ENCODE results near the gene MRPL38.

Gene MRPL38

GRCh38 chr17:75925912-75926311, 21.2 kb upstream of the MRPL38 start:
- no peak for FAIRE-seq
- no peak for TF ChIP-seq POLR2A (IDR thresholded peaks at IDR 0.05; ENCODE audit: low read depth, low read length)
- DNase-seq (ENCODE audit: insufficient read length, low spot score): no peak

GRCh38 chr17:75925103-75925502, 20.4 kb upstream of the MRPL38 start:
- no peak for DNase-seq (ENCODE audit: insufficient read length, low spot score)
- no peak for TF ChIP-seq POLR2A (IDR thresholded peaks at IDR 0.05; ENCODE audit: low read depth, low read length)
- FAIRE-seq: no peak

- DNase-seq (ENCODE audit: insufficient read length, low spot score): no peak
- TF ChIP-seq POLR2A (IDR thresholded peaks at IDR 0.05; ENCODE audit: low read depth, low read length): no peak
- FAIRE-seq: no peak
Measured at GRCh38 chr17:75922963-75923874, 18.5 kb upstream of the MRPL38 start.

GRCh38 chr17:75922173-75922961, 17.7 kb upstream of the MRPL38 start:
- FAIRE-seq (no peak), DNase-seq (ENCODE audit: insufficient read length, low spot score) (no peak)
- TF ChIP-seq POLR2A (IDR thresholded peaks at IDR 0.05; ENCODE audit: low read depth, low read length): no peak

GRCh38 chr17:75921596-75921995, 16.9 kb upstream of the MRPL38 start:
- DNase-seq (ENCODE audit: insufficient read length, low spot score): no peak
- FAIRE-seq: no peak
- TF ChIP-seq POLR2A (IDR thresholded peaks at IDR 0.05; ENCODE audit: low read depth, low read length): no peak

GRCh38 chr17:75920045-75920560, 15.4 kb upstream of the MRPL38 start:
- no peak for DNase-seq (ENCODE audit: insufficient read length, low spot score)
- TF ChIP-seq POLR2A (IDR thresholded peaks at IDR 0.05; ENCODE audit: low read depth, low read length): no peak

GRCh38 chr17:75919611-75920010, 14.9 kb upstream of the MRPL38 start:
- no peak for FAIRE-seq
- no peak for TF ChIP-seq POLR2A (IDR thresholded peaks at IDR 0.05; ENCODE audit: low read depth, low read length)
- no peak for DNase-seq (ENCODE audit: insufficient read length, low spot score)

More at GRCh38 chr17:75920045-75920560, 15.4 kb upstream of the MRPL38 start:
- FAIRE-seq: no peak

- TF ChIP-seq POLR2A (IDR thresholded peaks at IDR 0.05; ENCODE audit: low read depth, low read length): no peak
Measured at GRCh38 chr17:75917917-75918445, 13.3 kb upstream of the MRPL38 start.

GRCh38 chr17:75917141-75917916, 12.6 kb upstream of the MRPL38 start:
- FAIRE-seq (no peak), DNase-seq (ENCODE audit: insufficient read length, low spot score) (no peak)
- TF ChIP-seq POLR2A (IDR thresholded peaks at IDR 0.05; ENCODE audit: low read depth, low read length): no peak

More at GRCh38 chr17:75917917-75918445, 13.3 kb upstream of the MRPL38 start:
- DNase-seq (ENCODE audit: insufficient read length, low spot score): no peak
- no peak for FAIRE-seq

- no peak for TF ChIP-seq POLR2A (IDR thresholded peaks at IDR 0.05; ENCODE audit: low read depth, low read length)
- DNase-seq (ENCODE audit: insufficient read length, low spot score) (no peak), FAIRE-seq (no peak)
Measured at GRCh38 chr17:75915268-75915667, 10.6 kb upstream of the MRPL38 start.

GRCh38 chr17:75914643-75915267, 10.1 kb upstream of the MRPL38 start:
- no peak for TF ChIP-seq POLR2A (IDR thresholded peaks at IDR 0.05; ENCODE audit: low read depth, low read length)
- FAIRE-seq (no peak), DNase-seq (ENCODE audit: insufficient read length, low spot score) (no peak)

- no peak for DNase-seq (ENCODE audit: insufficient read length, low spot score)
- FAIRE-seq: no peak
Measured at GRCh38 chr17:75913537-75914210, 9.0 kb upstream of the MRPL38 start.

More at GRCh38 chr17:75913537-75914210, 9.0 kb upstream of the MRPL38 start:
- no peak for TF ChIP-seq POLR2A (IDR thresholded peaks at IDR 0.05; ENCODE audit: low read depth, low read length)

Data from H54 (cell line).